GM21367 (cell line): ENCODE measurements around the gene EHF.

Experiments used
- ATAC-seq: cut with Tn5 transposase; IDR thresholded peaks from one replicate; pipeline ENCODE4 v1.9.1; 2021; ENCODE audit not compliant: unreplicated experiment

EHF gene

GRCh38 chr11:34601609-34602008, 19.3 kb upstream of the EHF start:
- no peak for ATAC-seq

GRCh38 chr11:34602245-34602644, 18.6 kb upstream of the EHF start:
- no peak for ATAC-seq

GRCh38 chr11:34603129-34604001, 17.5 kb upstream of the EHF start:
- ATAC-seq = no peak

- no peak for ATAC-seq
Measured at GRCh38 chr11:34604145-34604544, 16.7 kb upstream of the EHF start.

GRCh38 chr11:34604911-34605310, 16.0 kb upstream of the EHF start:
- ATAC-seq = no peak

GRCh38 chr11:34605481-34606325, 15.2 kb upstream of the EHF start:
- no peak for ATAC-seq

GRCh38 chr11:34606326-34607120, 14.4 kb upstream of the EHF start:
- ATAC-seq = no peak

- no peak for ATAC-seq
Measured at GRCh38 chr11:34609187-34609751, 11.6 kb upstream of the EHF start.

GRCh38 chr11:34609850-34610249, 11.0 kb upstream of the EHF start:
- ATAC-seq = no peak

- ATAC-seq = no peak
Measured at GRCh38 chr11:34610324-34611041, 10.4 kb upstream of the EHF start.

GRCh38 chr11:34613015-34613414, 7.9 kb upstream of the EHF start:
- no peak for ATAC-seq

- ATAC-seq = peak; percentile 81
Measured at GRCh38 chr11:34613552-34614056, 7.3 kb upstream of the EHF start.

GRCh38 chr11:34614344-34615104, 6.4 kb upstream of the EHF start:
- no peak for ATAC-seq

- ATAC-seq = no peak
Measured at GRCh38 chr11:34616086-34616485, 4.8 kb upstream of the EHF start.

GRCh38 chr11:34616830-34617504, 3.9 kb upstream of the EHF start:
- no peak for ATAC-seq

GRCh38 chr11:34618406-34618805, 2.5 kb upstream of the EHF start:
- no peak for ATAC-seq

GRCh38 chr11:34619062-34619516, 1.8 kb upstream of the EHF start:
- ATAC-seq = no peak

- ATAC-seq = no peak
Measured at GRCh38 chr11:34620202-34620601, 691 bp upstream of the EHF start.

- ATAC-seq = no peak
Measured at GRCh38 chr11:34621876-34622275, 983 bp downstream of the EHF start.
